NB4 (cell line): ENCODE measurements around the gene PPIA.

ENCODE experiments used
- MYC ChIP-seq: IDR thresholded peaks from 2 replicates; pipeline ENCODE4 v1.6.1; 2011; ENCODE audit warnings: low read depth, low read length
- POLR2A ChIP-seq: IDR thresholded peaks from 2 replicates; pipeline ENCODE4 v1.6.1; 2011; ENCODE audit warnings: mild to moderate bottlenecking; ENCODE audit not compliant: insufficient read length; ENCODE audit errors: extremely low read depth
- TF ChIP-seq, protein P1 (sequence below): IDR thresholded peaks from one replicate; pipeline ENCODE4 v1.5.1; 2012; ENCODE audit warnings: low read depth, low read length
- TF ChIP-seq, protein P2 (sequence below): IDR thresholded peaks from 2 replicates; pipeline ENCODE4 v1.6.1; 2011; ENCODE audit warnings: low read depth, low read length

- TF ChIP-seq, protein P1, sequence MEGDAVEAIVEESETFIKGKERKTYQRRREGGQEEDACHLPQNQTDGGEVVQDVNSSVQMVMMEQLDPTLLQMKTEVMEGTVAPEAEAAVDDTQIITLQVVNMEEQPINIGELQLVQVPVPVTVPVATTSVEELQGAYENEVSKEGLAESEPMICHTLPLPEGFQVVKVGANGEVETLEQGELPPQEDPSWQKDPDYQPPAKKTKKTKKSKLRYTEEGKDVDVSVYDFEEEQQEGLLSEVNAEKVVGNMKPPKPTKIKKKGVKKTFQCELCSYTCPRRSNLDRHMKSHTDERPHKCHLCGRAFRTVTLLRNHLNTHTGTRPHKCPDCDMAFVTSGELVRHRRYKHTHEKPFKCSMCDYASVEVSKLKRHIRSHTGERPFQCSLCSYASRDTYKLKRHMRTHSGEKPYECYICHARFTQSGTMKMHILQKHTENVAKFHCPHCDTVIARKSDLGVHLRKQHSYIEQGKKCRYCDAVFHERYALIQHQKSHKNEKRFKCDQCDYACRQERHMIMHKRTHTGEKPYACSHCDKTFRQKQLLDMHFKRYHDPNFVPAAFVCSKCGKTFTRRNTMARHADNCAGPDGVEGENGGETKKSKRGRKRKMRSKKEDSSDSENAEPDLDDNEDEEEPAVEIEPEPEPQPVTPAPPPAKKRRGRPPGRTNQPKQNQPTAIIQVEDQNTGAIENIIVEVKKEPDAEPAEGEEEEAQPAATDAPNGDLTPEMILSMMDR: no peak
- TF ChIP-seq, protein P2, sequence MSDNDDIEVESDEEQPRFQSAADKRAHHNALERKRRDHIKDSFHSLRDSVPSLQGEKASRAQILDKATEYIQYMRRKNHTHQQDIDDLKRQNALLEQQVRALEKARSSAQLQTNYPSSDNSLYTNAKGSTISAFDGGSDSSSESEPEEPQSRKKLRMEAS: no peak
- no peak for TF ChIP-seq POLR2A
- TF ChIP-seq MYC: no peak
These were observed 32.4 kb upstream of the PPIA start for GRCh38 chr7:44764081-44764480.
